HG02763 (cell line): ENCODE measurements around the gene DRC7.

Experiments used
- ATAC-seq: cut with Tn5 transposase; IDR thresholded peaks from one replicate; pipeline ENCODE4 v1.9.1; 2021; ENCODE audit warnings: mild to moderate bottlenecking, moderate library complexity; ENCODE audit not compliant: unreplicated experiment

Gene DRC7

GRCh38 chr16:57759541-57760356 is 65.1 kb downstream of the DRC7 start:
- no peak for ATAC-seq

GRCh38 chr16:57760357-57761160 is 66.0 kb downstream of the DRC7 start:
- no peak for ATAC-seq

GRCh38 chr16:57761301-57761700 is 66.7 kb downstream of the DRC7 start:
- ATAC-seq, result no peak

- no peak for ATAC-seq
Measured at GRCh38 chr16:57761957-57762356, 67.4 kb downstream of the DRC7 start.

GRCh38 chr16:57762365-57763040 is 67.9 kb downstream of the DRC7 start:
- no peak for ATAC-seq

- no peak for ATAC-seq
Measured at GRCh38 chr16:57763285-57764005, 68.8 kb downstream of the DRC7 start.

GRCh38 chr16:57764006-57764340 is 69.4 kb downstream of the DRC7 start:
- no peak for ATAC-seq

- no peak for ATAC-seq
Measured at GRCh38 chr16:57764341-57765159, 69.9 kb downstream of the DRC7 start.

GRCh38 chr16:57765160-57765728 is 70.6 kb downstream of the DRC7 start:
- ATAC-seq, result no peak

GRCh38 chr16:57766714-57767348 is 72.2 kb downstream of the DRC7 start:
- no peak for ATAC-seq

- ATAC-seq, result no peak
Measured at GRCh38 chr16:57769541-57770145, 75.0 kb downstream of the DRC7 start.

GRCh38 chr16:57770361-57770760 is 75.8 kb downstream of the DRC7 start:
- no peak for ATAC-seq

- no peak for ATAC-seq
Measured at GRCh38 chr16:57771141-57771785, 76.7 kb downstream of the DRC7 start.

GRCh38 chr16:57773019-57773418 is 78.4 kb downstream of the DRC7 start:
- ATAC-seq, result no peak

GRCh38 chr16:57773655-57774295 is 79.2 kb downstream of the DRC7 start:
- ATAC-seq, result no peak

- no peak for ATAC-seq
Measured at GRCh38 chr16:57774705-57775285, 80.2 kb downstream of the DRC7 start.

GRCh38 chr16:57775661-57776469 is 81.3 kb downstream of the DRC7 start:
- no peak for ATAC-seq
